Esophagus muscularis mucosa (tissue), 4 donors: ENCODE results near the gene HOXD10. TPM values are rescaled to one million over a fixed set of nuclear protein-coding genes. Genes with fewer than 3 reads are reported as not detected.

Experiments
- DNase-seq: peaks from one replicate; pipeline ENCODE4 v3.0.0-alpha.2; 2017; ENCODE audit errors: extremely low spot score
- H3K27ac ChIP-seq, 4 donors: fragments of 200-600 bp; sonication (generic); replicated peaks in 1 of 4; 1 replicate in 3 of 4; 2 replicates in 1 of 4; pipeline ENCODE4 v1.5.1; 2016 to 2019; ENCODE audit warnings: mild to moderate bottlenecking in 1 of 4
- H3K27me3 ChIP-seq, 4 donors: fragments of 200-600 bp; sonication (generic); one replicate each; pipeline versions ENCODE4 v1.5.1 to v1.6.0; 2016 to 2019
- H3K36me3 ChIP-seq, 4 donors: fragments of 200-600 bp; sonication (generic); one replicate each; pipeline ENCODE4 v1.5.1; 2016 to 2019
- H3K4me1 ChIP-seq, 4 donors: fragments of 200-600 bp; sonication (generic); one replicate each; pipeline ENCODE4 v1.5.1; 2016 to 2019
- H3K4me3 ChIP-seq, 4 donors: fragments of 200-600 bp; sonication (generic); 1 replicate in 2 of 4; 2 replicates in 2 of 4; pipeline ENCODE4 v1.5.1; 2016 to 2019; ENCODE audit warnings: mild to moderate bottlenecking in 4 of 4, moderate library complexity in 1 of 4
- H3K9me3 ChIP-seq, 4 donors: fragments of 200-600 bp; sonication (generic); 1 replicate in 3 of 4; 2 replicates in 1 of 4; pipeline ENCODE4 v1.5.1; 2016 to 2019
- EP300 ChIP-seq: sonication (generic); formaldehyde crosslinking; IDR thresholded peaks from one replicate; pipeline ENCODE4 v1.6.1; 2017; ENCODE audit warnings: antibody characterized with exemption
- POLR2A ChIP-seq: fragments of 450-650 bp; IDR thresholded peaks from one replicate; pipeline ENCODE4 v1.6.1; 2017; ENCODE audit warnings: antibody characterized with exemption, moderate library complexity, mild to moderate bottlenecking, low read depth
- POLR2AphosphoS5 ChIP-seq, 2 donors: sonication (generic); formaldehyde crosslinking; IDR thresholded peaks; one replicate each; pipeline ENCODE4 v1.6.1; 2017; ENCODE audit warnings: antibody characterized with exemption in 2 of 2
- WGBS: methylation state at CpG from one replicate; pipeline ENCODE4 v1.1.5; 2018; 5-methylcytosine and 5-hydroxymethylcytosine counted together
- intact Hi-C: fragments of 100-400 bp; cut with DNase I; formaldehyde crosslinking; loops from one replicate; pipeline ENCODE4 v1.15.1; 2023
- total RNA-seq, 4 donors: library from RNA; depleted of rRNA; stranded (reverse); fragments of >200 nt; gene quantifications; one replicate each; pipeline versions ENCODE4 v1.1.0 to v1.2.1, GENCODE V29; 2016
- TF ChIP-seq, protein P1 (sequence below), 3 experiments: fragments of 200-600 bp in 2 of 3; fragments of 450-650 bp in 1 of 3; sonication (generic) in 2 of 3; IDR thresholded peaks; one replicate each; pipeline ENCODE4 v1.5.1; 2017 to 2019; ENCODE audit warnings: antibody characterized with exemption in 3 of 3, mild to moderate bottlenecking in 2 of 3, moderate library complexity in 1 of 3

HOXD10 gene
- total RNA-seq, 4 donors from 2014 or later, result 0.42 to 0.50 TPM; not detected in 2

DNA sequence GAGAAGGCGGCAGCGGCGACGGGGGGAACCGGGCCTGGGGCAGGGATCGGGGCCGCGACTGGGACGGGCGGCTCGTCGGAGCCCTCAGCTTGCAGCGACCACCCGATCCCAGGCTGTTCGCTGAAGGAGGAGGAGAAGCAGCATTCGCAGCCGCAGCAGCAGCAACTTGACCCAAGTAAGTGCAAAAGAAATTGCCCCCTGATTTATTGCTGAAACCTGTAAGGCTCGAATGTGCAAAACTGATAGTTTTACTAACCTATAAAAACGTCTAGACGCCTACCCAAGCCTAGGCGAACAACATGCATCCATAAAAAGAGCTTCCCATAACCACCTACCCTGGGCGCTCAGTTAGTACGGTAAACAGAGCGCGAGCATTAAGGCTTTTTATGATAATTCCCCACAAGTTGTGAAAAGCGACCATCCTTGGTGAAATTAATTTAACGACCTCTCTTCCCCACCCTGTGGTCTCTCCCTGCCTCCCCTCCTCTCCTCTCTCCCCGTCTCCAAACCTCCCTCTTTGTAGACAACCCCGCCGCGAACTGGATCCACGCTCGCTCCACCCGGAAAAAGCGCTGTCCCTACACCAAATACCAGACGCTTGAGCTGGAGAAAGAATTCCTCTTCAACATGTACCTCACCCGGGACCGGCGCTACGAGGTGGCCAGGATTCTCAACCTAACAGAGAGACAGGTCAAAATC is 7.0 kb downstream of the HOXD10 start:
- DNase-seq, result no peak
- peaks cover 16 to 47% (median 29%) of the 10 kb centered on the region in 4 donors for H3K4me1 ChIP-seq
- peaks cover 10 to 100% (median 82%) of the 10 kb centered on the region in 4 donors for H3K27me3 ChIP-seq
- 7% methylated on average over 36 of the region's 40 CpGs for WGBS
- intact Hi-C loops, result no loop called here
- H3K9me3 ChIP-seq, result no peaks in the 10 kb centered on the region
- peak overlapping the region; percentile 48 to 62 (median 50) for H3K4me3 ChIP-seq
- H3K27ac ChIP-seq, result peak overlapping the region in 2 of 4 donors; percentile 24 to 44
- TF ChIP-seq, protein P1, sequence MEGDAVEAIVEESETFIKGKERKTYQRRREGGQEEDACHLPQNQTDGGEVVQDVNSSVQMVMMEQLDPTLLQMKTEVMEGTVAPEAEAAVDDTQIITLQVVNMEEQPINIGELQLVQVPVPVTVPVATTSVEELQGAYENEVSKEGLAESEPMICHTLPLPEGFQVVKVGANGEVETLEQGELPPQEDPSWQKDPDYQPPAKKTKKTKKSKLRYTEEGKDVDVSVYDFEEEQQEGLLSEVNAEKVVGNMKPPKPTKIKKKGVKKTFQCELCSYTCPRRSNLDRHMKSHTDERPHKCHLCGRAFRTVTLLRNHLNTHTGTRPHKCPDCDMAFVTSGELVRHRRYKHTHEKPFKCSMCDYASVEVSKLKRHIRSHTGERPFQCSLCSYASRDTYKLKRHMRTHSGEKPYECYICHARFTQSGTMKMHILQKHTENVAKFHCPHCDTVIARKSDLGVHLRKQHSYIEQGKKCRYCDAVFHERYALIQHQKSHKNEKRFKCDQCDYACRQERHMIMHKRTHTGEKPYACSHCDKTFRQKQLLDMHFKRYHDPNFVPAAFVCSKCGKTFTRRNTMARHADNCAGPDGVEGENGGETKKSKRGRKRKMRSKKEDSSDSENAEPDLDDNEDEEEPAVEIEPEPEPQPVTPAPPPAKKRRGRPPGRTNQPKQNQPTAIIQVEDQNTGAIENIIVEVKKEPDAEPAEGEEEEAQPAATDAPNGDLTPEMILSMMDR (IDR thresholded peaks at IDR 0.05), result no peak
- no peak for TF ChIP-seq POLR2A
- TF ChIP-seq EP300, result no peak
- TF ChIP-seq POLR2AphosphoS5 (IDR thresholded peaks at IDR 0.05), result no peak
- H3K36me3 ChIP-seq, result no peaks in the 10 kb centered on the region

GRCh38 chr2:176124110-176124946 is 7.8 kb downstream of the HOXD10 start:
- no peak for DNase-seq
- H3K27ac ChIP-seq, result no peak overlapping the region
- H3K9me3 ChIP-seq, result no peaks in the 10 kb centered on the region
- 21% methylated on average over 28 of the region's 34 CpGs for WGBS
- intact Hi-C loops, result no loop called here
- peaks cover 10 to 100% (median 82%) of the 10 kb centered on the region in 4 donors for H3K27me3 ChIP-seq
- peak overlapping the region in 3 of 4 donors; percentile 49 to 62 (median 51) for H3K4me3 ChIP-seq
- no peak for TF ChIP-seq POLR2A
- no peak for TF ChIP-seq POLR2AphosphoS5 (IDR thresholded peaks at IDR 0.05)
- TF ChIP-seq, protein P1 (IDR thresholded peaks at IDR 0.05), result no peak
- no peak for TF ChIP-seq EP300
- H3K36me3 ChIP-seq, result no peaks in the 10 kb centered on the region
- H3K4me1 ChIP-seq, result peaks cover 20 to 51% (median 37%) of the 10 kb centered on the region in 4 donors

DNA sequence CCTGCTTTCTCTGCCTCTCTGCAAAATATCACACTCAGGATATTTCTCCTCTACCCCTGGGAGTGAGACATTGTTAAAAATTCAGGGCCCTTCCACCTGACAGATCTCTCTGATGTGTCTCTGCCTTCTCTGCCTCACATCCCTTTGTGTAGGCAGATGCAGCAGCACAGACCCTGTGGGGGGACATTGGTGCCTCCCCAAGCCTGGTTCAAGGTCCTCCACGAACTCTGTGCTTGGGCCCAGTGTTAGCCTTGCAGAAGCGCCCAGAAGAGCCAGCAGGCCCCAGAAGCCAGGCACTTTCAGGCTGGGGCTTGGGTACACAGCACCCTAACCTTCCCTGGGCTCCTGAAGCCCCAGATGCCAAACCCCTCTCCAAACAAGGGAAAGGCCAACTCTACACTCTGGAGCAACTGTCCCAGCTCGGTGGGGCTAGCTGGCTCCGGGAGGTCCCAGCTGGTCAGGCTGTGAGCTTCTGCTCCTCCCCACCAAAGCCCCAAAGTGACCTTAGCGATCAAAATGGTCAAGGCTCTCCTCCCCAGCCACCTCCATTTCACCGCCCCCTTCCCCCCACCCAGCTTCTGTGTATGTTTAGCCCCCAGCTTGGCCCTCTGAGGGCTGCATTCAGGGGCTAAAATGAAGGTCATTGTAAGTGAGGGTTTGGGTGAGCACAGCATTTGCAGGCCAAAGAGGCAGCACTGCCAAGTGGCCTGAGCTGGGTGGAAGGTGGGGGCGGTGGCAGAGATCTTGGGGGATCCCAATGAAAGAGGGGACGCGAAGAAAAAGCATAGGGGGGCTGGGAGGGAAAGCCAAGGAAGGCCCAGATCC is 8.6 kb downstream of the HOXD10 start:
- Histone ChIP-seq H3K27me3 (peaks cover 10 to 100% (median 82%) of the 10 kb centered on the region in 4 donors), H3K9me3 (no peaks in the 10 kb centered on the region), H3K4me1 (peaks cover 24 to 59% (median 43%) of the 10 kb centered on the region in 4 donors), H3K27ac (no peak overlapping the region), H3K4me3 (no peak overlapping the region), H3K36me3 (no peaks in the 10 kb centered on the region)
- intact Hi-C loops, result loop anchor here (5.0 kb wide), 4 partner anchors 332 to 692 kb away; no protein-coding TSS in a partner anchor
- TF ChIP-seq POLR2AphosphoS5 (IDR thresholded peaks at IDR 0.05), result no peak
- no peak for TF ChIP-seq POLR2A
- TF ChIP-seq EP300, result no peak
- TF ChIP-seq, protein P1 (IDR thresholded peaks at IDR 0.05), result no peak
- DNase-seq, result no peak
- 29% methylated on average over 6 of the region's 9 CpGs for WGBS

DNA sequence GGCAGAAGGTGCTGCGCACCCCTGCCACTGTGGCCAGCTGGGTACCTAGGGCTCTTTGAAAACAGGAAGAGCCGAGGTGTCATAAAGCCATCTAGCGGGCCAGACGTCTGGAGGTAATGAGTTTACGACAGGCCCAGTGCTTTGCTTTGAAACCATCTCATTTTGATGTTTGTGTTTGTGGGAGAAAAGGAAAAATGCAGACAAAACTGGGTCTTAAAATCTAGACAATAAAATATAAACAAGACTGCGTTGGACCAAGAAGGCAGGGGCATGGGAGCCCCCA is 9.1 kb downstream of the HOXD10 start:
- H3K4me1 ChIP-seq, result peaks cover 30 to 65% (median 48%) of the 10 kb centered on the region in 4 donors
- TF ChIP-seq POLR2A, result no peak
- no peak for TF ChIP-seq POLR2AphosphoS5 (IDR thresholded peaks at IDR 0.05)
- TF ChIP-seq EP300, result no peak
- TF ChIP-seq, protein P1 (IDR thresholded peaks at IDR 0.05), result no peak
- intact Hi-C loops, result loop anchor here (2.0 to 5.0 kb wide), 5 partner anchors 332 to 1021 kb away; no protein-coding TSS in a partner anchor

More for the DNA sequence above, 9.1 kb downstream of the HOXD10 start:
- peaks cover 10 to 100% (median 82%) of the 10 kb centered on the region in 4 donors for H3K27me3 ChIP-seq
- H3K27ac ChIP-seq, result no peak overlapping the region
- no peak overlapping the region for H3K4me3 ChIP-seq
- 36% methylated on average over 6 of the region's 6 CpGs for WGBS
- H3K36me3 ChIP-seq, result no peaks in the 10 kb centered on the region
- no peak for DNase-seq
- no peaks in the 10 kb centered on the region for H3K9me3 ChIP-seq
